AG04450 (cell line): ENCODE results near the gene FLT1. TPM values are rescaled to one million over a fixed set of nuclear protein-coding genes. Genes with fewer than 3 reads are reported as not detected.

ENCODE experiments used
- CTCF ChIA-PET: fragments of 300-600, 350-600 bp; formaldehyde crosslinking; extraction: SDS; loops from one replicate; lab custom pipeline; 2022; ENCODE audit warnings: antibody characterized with exemption, inconsistent platforms; lab: Charles Lee
- POLR2A ChIA-PET: fragments of 350-600 bp; formaldehyde crosslinking; extraction: SDS; loops from one replicate; lab custom pipeline; 2021; ENCODE audit warnings: antibody characterized with exemption, inconsistent platforms; lab: Yijun Ruan, JAX
- DNase-seq: peaks from one replicate; pipeline ENCODE4 v3.0.0-alpha.2; 2011; ENCODE audit warnings: low read depth, low spot score
- H3K27ac ChIP-seq: one replicate; pipeline ENCODE4 v1.5.1; 2012; ENCODE audit warnings: low read depth, low read length, control low read depth
- H3K27me3 ChIP-seq: one replicate; pipeline ENCODE4 v1.6.0; 2012; ENCODE audit warnings: low read length; ENCODE audit not compliant: control insufficient read depth, insufficient read depth
- H3K4me3 ChIP-seq: 2 replicates; pipeline ENCODE4 v1.5.1; 2011; ENCODE audit warnings: mild to moderate bottlenecking, low read depth, low read length, control low read depth
- H3K9me3 ChIP-seq: 2 replicates; pipeline ENCODE4 v1.5.1; 2012; ENCODE audit warnings: low read length; ENCODE audit not compliant: control insufficient read depth, insufficient read depth
- polyA plus RNA-seq: library from polyadenylated mRNA; depleted of rRNA; stranded (reverse); fragments of >200 nt; gene quantifications from 2 replicates; pipeline ENCODE4 v1.2.3, GENCODE V29; 2011
- TF ChIP-seq, protein P1 (sequence below): IDR thresholded peaks from 2 replicates; pipeline ENCODE4 v1.5.1; 2011; ENCODE audit warnings: low read depth, low read length, control low read depth, inconsistent platforms

The FLT1 gene
- polyA plus RNA-seq, 1 experiment, result 2.4 TPM

DNA sequence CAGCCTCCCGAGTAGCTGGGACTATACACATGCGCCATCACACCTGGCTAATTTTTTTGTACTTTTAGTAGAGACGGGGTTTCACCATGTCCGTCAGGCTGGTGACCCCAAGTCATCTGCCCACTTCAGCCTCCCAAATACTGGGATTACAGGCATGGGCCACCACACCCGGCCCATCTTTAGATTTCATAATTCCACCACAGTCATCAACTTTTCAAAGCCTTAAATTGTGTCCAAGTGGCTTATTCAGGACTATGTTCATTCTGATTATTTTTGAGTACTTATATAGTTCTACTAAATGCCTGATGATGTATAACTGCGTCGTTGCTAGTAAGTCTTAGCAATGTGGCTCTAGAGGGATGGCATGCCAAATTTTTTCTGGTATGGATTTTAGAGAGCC lies 36.9 kb downstream of the FLT1 start:
- H3K4me3 ChIP-seq, result no peak overlapping the region
- TF ChIP-seq, protein P1, sequence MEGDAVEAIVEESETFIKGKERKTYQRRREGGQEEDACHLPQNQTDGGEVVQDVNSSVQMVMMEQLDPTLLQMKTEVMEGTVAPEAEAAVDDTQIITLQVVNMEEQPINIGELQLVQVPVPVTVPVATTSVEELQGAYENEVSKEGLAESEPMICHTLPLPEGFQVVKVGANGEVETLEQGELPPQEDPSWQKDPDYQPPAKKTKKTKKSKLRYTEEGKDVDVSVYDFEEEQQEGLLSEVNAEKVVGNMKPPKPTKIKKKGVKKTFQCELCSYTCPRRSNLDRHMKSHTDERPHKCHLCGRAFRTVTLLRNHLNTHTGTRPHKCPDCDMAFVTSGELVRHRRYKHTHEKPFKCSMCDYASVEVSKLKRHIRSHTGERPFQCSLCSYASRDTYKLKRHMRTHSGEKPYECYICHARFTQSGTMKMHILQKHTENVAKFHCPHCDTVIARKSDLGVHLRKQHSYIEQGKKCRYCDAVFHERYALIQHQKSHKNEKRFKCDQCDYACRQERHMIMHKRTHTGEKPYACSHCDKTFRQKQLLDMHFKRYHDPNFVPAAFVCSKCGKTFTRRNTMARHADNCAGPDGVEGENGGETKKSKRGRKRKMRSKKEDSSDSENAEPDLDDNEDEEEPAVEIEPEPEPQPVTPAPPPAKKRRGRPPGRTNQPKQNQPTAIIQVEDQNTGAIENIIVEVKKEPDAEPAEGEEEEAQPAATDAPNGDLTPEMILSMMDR, result no peak
- no peak for DNase-seq
- POLR2A ChIA-PET, result no interaction called here
- no peaks in the 10 kb centered on the region for H3K9me3 ChIP-seq
- CTCF ChIA-PET, result no interaction called here
- no peaks in the 10 kb centered on the region for H3K27me3 ChIP-seq
- no peak overlapping the region for H3K27ac ChIP-seq

DNA sequence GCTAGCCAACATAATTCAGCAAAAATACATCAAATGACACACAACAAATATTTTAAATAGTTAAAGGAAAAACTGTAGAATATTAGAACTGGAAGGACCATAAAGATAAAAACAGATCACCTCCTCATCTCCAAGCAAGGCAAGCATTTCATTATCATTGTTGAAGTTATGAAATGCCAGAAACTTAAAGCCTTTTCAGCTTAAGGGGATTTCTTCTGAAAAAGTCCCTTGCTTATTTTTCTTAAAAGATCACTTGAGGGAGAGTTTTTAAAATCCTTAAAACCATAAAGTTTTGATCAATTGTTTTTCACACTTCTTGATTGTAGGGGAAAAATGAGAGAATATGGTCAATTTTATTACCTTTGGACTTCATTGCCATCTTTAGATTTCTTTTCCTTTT lies 37.4 kb downstream of the FLT1 start:
- CTCF ChIA-PET, result no interaction called here
- TF ChIP-seq, protein P1, result no peak
- POLR2A ChIA-PET, result no interaction called here

DNA sequence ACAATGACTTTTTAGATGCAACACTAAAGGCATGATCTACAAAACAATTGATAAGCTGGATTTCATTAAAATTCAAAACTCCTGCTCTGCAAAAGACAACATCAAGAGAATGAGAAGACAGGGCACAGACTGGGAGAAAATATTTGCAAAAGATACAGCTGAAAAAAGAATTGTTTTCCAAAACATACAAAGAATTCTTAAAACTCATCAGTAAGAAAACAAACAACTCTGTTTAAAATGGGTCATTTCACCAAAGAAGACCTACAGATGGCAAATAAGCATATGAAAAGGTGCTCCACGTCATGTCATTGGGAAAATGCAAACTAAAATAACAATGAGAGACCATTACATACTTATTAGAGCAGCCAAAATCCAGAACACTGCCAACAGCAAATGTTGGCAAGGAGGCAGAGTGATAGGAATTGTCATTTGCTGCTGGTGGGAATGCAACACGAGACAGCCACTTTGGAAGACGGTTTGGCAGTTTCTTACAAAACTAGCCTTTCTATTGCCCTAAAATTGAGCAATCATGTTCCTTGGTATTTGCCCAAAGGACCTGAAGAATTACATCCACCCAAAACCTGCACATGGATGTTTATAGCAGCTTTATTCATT lies 39.2 kb downstream of the FLT1 start:
- TF ChIP-seq, protein P1, result no peak
- no peak for DNase-seq
- ChIA-PET POLR2A (no interaction called here), CTCF (no interaction called here)
- Histone ChIP-seq H3K27me3 (no peaks in the 10 kb centered on the region), H3K4me3 (no peak overlapping the region), H3K27ac (no peak overlapping the region), H3K9me3 (no peaks in the 10 kb centered on the region)

More for the DNA sequence above, 37.4 kb downstream of the FLT1 start:
- Histone ChIP-seq H3K27ac (no peak overlapping the region), H3K9me3 (no peaks in the 10 kb centered on the region), H3K4me3 (no peak overlapping the region), H3K27me3 (no peaks in the 10 kb centered on the region)
- no peak for DNase-seq

DNA sequence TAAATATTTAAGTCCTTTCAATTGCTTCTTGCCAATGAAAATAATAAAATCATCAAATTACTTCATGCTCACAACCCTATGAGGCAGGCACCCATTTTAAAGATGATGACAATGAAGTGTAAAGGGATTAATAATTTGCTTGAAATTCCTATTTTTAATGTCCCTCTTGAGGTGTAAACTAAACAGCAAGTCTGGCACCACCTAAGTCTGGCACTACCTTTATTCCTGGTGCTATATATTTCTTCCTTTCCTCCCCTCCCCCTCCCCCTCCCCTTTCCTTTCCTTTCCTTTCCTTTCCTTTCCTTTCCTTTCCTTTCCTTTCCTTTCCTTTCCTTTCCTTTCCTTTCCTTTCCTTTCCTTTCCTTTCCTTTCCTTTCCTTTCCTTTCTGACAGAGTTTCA lies 42.2 kb downstream of the FLT1 start:
- H3K4me3 ChIP-seq, result no peak overlapping the region
- TF ChIP-seq, protein P1, result no peak
- no peak overlapping the region for H3K27ac ChIP-seq
- ChIA-PET POLR2A (no interaction called here), CTCF (no interaction called here)
- H3K27me3 ChIP-seq, result no peaks in the 10 kb centered on the region
- DNase-seq, result no peak
- peaks cover 2% of the 10 kb centered on the region; the same call in 1 of the 2 replicates for H3K9me3 ChIP-seq

DNA sequence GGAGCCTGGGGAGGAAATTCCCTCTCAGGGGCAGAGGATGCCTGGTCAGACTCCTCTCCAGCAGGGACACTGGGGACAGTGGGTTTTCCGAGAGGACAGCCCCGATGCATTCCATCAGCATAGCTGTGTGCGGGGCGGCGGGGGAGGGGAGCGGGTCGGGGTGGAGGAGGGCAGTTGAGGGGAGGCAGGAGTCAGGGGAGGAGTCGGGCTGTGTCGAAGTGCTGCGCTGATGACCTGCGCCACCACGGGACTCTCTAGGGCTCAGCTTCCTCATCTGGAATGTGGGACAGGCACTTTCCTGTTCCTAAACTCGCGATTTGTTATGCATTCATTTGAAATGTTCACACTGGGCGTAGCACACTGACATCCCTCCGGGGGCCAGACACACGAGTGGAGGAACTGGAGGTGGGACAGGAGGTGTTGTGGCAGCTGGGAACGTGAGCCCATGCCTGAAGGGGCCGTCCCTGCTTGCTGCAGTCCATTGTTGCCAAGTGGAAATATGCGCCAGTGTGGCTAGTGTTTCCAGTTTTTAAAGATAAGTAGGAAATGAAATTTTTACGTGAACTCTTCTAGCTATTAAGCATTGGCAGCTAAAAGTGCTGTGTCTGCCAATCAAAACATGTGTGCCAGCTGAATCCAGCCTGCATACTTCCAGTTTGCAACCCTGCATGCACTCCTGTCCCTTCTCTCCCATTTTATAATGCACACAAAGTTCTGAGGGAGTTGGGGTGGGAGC lies 43.3 kb downstream of the FLT1 start:
- CTCF ChIA-PET, result no interaction called here
- no peak for DNase-seq
- no peak overlapping the region for H3K4me3 ChIP-seq

More for the DNA sequence above, 43.3 kb downstream of the FLT1 start:
- Histone ChIP-seq H3K9me3 (peaks cover 2% of the 10 kb centered on the region; the same call in 1 of the 2 replicates), H3K27me3 (no peaks in the 10 kb centered on the region), H3K27ac (no peak overlapping the region)
- POLR2A ChIA-PET, result no interaction called here
- TF ChIP-seq, protein P1, result no peak
